ENCODE results near the gene DCHS1. TPM values are rescaled to one million over a fixed set of nuclear protein-coding genes. Genes with fewer than 3 reads are reported as not detected.

DCHS1 gene
- total and polyA plus RNA-seq, 2 of the 13 experiments (the other 11 are each of a cell fraction or from before 2014, with no cell fraction given), result under 0.01 to 0.03 TPM

DNA sequence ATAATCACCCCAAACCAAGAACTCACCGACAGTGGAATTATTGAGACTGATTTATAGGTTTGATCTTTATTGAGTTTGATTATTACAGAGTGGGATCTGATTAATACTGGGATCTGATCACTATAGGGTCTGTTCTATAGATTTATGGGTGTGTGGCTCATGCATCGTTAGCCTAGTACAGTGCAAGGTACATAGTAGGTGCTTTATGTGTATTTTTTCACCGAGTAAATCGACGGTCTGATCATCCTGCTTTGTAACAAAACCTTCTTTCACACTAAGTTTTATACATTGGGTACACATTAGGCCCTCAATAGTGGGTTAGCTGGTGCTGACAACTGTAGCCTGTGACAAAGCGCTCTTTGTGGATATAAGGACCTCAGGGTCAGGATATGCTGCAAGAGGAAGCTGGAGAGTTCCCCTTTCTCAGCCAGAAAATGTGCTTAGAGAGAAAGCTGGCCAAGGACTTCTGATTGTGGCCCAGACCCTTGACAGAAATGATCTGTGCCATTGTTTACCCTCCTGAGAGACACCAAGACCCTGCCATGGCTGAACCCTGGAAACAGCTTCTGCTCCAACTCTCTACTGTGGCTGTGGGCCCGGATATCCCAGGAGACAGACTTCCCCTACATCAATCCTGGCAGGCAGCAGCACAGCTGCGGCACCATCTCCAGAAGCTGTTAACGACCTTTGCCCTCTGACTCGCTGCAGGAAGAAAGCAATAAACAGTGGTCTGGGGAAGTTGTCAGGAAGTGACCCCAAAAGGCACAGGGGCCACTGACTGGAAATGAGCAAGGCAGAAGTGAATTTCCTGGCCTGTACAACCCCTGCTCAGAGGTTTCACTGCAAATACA lies 20.3 kb downstream of the DCHS1 start (continued):
- TF ChIP-seq KDM5A (IDR thresholded peaks at IDR 0.05; ENCODE audit: borderline replicate concordance, low read length), result no peak
- peak; percentile 50 for TF ChIP-seq HMG20A (CRISPR knock-in tag; IDR thresholded peaks at IDR 0.05; ENCODE audit: borderline replicate concordance)
- no peak for TF ChIP-seq PHF8 (CRISPR knock-in tag; IDR thresholded peaks at IDR 0.05)
- no peak for TF ChIP-seq YY1 (IDR thresholded peaks at IDR 0.05; ENCODE audit: insufficient read depth, insufficient replicate concordance, low read depth, low read length)
- no peak for TF ChIP-seq GPN1 (CRISPR knock-in tag; IDR thresholded peaks at IDR 0.05; ENCODE audit: borderline replicate concordance)
- TF ChIP-seq CEBPG (CRISPR knock-in tag; IDR thresholded peaks at IDR 0.05), result peak; percentile 16; the same call in 1 of the 2 replicates
- no peak for TF ChIP-seq ZNF337 (CRISPR knock-in tag; IDR thresholded peaks at IDR 0.05; ENCODE audit: borderline replicate concordance, low read depth)
- no peak for TF ChIP-seq ZNF207 (IDR thresholded peaks at IDR 0.05; ENCODE audit: borderline replicate concordance)
- TF ChIP-seq, protein P1, sequence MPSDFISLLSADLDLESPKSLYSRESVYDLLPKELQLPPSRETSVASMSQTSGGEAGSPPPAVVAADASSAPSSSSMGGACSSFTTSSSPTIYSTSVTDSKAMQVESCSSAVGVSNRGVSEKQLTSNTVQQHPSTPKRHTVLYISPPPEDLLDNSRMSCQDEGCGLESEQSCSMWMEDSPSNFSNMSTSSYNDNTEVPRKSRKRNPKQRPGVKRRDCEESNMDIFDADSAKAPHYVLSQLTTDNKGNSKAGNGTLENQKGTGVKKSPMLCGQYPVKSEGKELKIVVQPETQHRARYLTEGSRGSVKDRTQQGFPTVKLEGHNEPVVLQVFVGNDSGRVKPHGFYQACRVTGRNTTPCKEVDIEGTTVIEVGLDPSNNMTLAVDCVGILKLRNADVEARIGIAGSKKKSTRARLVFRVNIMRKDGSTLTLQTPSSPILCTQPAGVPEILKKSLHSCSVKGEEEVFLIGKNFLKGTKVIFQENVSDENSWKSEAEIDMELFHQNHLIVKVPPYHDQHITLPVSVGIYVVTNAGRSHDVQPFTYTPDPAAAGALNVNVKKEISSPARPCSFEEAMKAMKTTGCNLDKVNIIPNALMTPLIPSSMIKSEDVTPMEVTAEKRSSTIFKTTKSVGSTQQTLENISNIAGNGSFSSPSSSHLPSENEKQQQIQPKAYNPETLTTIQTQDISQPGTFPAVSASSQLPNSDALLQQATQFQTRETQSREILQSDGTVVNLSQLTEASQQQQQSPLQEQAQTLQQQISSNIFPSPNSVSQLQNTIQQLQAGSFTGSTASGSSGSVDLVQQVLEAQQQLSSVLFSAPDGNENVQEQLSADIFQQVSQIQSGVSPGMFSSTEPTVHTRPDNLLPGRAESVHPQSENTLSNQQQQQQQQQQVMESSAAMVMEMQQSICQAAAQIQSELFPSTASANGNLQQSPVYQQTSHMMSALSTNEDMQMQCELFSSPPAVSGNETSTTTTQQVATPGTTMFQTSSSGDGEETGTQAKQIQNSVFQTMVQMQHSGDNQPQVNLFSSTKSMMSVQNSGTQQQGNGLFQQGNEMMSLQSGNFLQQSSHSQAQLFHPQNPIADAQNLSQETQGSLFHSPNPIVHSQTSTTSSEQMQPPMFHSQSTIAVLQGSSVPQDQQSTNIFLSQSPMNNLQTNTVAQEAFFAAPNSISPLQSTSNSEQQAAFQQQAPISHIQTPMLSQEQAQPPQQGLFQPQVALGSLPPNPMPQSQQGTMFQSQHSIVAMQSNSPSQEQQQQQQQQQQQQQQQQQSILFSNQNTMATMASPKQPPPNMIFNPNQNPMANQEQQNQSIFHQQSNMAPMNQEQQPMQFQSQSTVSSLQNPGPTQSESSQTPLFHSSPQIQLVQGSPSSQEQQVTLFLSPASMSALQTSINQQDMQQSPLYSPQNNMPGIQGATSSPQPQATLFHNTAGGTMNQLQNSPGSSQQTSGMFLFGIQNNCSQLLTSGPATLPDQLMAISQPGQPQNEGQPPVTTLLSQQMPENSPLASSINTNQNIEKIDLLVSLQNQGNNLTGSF (CRISPR knock-in tag; IDR thresholded peaks at IDR 0.05), result no peak
- TF ChIP-seq, protein P2, sequence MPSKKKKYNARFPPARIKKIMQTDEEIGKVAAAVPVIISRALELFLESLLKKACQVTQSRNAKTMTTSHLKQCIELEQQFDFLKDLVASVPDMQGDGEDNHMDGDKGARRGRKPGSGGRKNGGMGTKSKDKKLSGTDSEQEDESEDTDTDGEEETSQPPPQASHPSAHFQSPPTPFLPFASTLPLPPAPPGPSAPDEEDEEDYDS (CRISPR knock-in tag; IDR thresholded peaks at IDR 0.05), result no peak
- TF ChIP-seq, protein P3, sequence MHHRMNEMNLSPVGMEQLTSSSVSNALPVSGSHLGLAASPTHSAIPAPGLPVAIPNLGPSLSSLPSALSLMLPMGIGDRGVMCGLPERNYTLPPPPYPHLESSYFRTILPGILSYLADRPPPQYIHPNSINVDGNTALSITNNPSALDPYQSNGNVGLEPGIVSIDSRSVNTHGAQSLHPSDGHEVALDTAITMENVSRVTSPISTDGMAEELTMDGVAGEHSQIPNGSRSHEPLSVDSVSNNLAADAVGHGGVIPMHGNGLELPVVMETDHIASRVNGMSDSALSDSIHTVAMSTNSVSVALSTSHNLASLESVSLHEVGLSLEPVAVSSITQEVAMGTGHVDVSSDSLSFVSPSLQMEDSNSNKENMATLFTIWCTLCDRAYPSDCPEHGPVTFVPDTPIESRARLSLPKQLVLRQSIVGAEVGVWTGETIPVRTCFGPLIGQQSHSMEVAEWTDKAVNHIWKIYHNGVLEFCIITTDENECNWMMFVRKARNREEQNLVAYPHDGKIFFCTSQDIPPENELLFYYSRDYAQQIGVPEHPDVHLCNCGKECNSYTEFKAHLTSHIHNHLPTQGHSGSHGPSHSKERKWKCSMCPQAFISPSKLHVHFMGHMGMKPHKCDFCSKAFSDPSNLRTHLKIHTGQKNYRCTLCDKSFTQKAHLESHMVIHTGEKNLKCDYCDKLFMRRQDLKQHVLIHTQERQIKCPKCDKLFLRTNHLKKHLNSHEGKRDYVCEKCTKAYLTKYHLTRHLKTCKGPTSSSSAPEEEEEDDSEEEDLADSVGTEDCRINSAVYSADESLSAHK (CRISPR knock-in tag; IDR thresholded peaks at IDR 0.05; ENCODE audit: borderline replicate concordance), result no peak
- TF ChIP-seq ZBTB7B (CRISPR knock-in tag; IDR thresholded peaks at IDR 0.05), result 0 out of 2 replicates have a peak, but pooled peaks have one; percentile 49
- no peak for TF ChIP-seq FOXJ3 (CRISPR knock-in tag; IDR thresholded peaks at IDR 0.05; ENCODE audit: borderline replicate concordance)
- no peak for TF ChIP-seq HCFC1 (IDR thresholded peaks at IDR 0.05; ENCODE audit: low read depth, low read length)
- no peak for TF ChIP-seq JUND (CRISPR knock-in tag; IDR thresholded peaks at IDR 0.05)
- peak; percentile 50; the same call in 1 of the 2 replicates for TF ChIP-seq RBAK (CRISPR knock-in tag; IDR thresholded peaks at IDR 0.05)
- TF ChIP-seq, protein P4, sequence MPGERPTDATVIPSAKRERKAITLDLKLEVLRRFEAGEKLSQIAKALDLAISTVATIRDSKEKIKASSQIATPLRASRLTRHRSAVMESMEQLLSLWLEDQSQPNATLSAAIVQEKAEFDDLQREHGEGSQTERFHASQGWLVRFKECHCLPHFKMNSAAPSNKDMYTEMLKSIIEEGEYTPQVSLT (CRISPR knock-in tag; IDR thresholded peaks at IDR 0.05; ENCODE audit: borderline replicate concordance, low read depth), result no peak
- TF ChIP-seq SIX4 (CRISPR knock-in tag; IDR thresholded peaks at IDR 0.05), result no peak
- TF ChIP-seq ZNF670 (CRISPR knock-in tag; IDR thresholded peaks at IDR 0.05; ENCODE audit: borderline replicate concordance), result no peak
- no peak for TF ChIP-seq ZNF709 (CRISPR knock-in tag; IDR thresholded peaks at IDR 0.05)
